ENCODE data around the gene KIAA1217. TPM values are rescaled to one million over a fixed set of nuclear protein-coding genes. Genes with fewer than 3 reads are reported as not detected.

Gene KIAA1217
- total RNA-seq, 4 donors from 2014 or later: 10.1 to 15.9 (median 12.5) TPM

GRCh38 chr10:24452030-24452429 lies 243.1 kb downstream of the KIAA1217 start:
- H3K36me3 ChIP-seq: no peaks in the 10 kb centered on the region
- peak overlapping the region in 1 of 4 donors; percentile 22 for H3K27ac ChIP-seq (replicated peaks in 1 of 4)
- H3K9me3 ChIP-seq: no peaks in the 10 kb centered on the region
- 94% methylated on average over 8 of the region's 8 CpGs for WGBS
- peaks cover 0 to 20% (median 13%) of the 10 kb centered on the region in 4 donors for H3K4me1 ChIP-seq
- H3K4me3 ChIP-seq: no peak overlapping the region
- no peak for TF ChIP-seq CTCF (IDR thresholded peaks at IDR 0.05)
- TF ChIP-seq POLR2AphosphoS5 (IDR thresholded peaks at IDR 0.05): no peak
- intact Hi-C loops (cut with DNase I): no loop called here
- H3K27me3 ChIP-seq: no peaks in the 10 kb centered on the region
- no peak for DNase-seq (ENCODE audit: extremely low spot score)

DNA sequence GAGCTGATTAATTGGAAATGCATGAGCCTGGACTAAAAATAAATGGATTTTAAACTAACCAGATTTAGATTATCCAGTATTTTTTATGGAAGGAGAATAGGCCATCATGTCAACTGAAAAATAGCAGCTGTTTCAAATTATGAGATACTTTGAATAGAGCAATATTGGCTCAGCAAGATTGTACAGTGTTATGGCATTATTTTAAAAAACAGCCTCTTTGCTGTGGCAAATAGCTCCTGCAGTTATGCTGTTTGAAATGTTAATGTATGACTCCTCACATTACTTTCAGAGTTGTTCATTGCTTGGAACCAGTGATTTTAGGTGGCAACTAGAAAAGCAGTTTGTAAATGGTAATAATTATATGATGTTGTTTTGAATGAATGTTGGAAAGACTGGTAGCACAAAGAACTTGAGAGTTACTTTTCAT lies 244.5 kb downstream of the KIAA1217 start:
- peak overlapping the region in 2 of 4 donors; percentile 27 to 39 for H3K27ac ChIP-seq (replicated peaks in 1 of 4)
- no peak for TF ChIP-seq CTCF (IDR thresholded peaks at IDR 0.05)
- TF ChIP-seq EP300 (IDR thresholded peaks at IDR 0.05): no peak
- no peak for TF ChIP-seq POLR2A (IDR thresholded peaks at IDR 0.05; ENCODE audit: low read depth)
- TF ChIP-seq POLR2AphosphoS5 (IDR thresholded peaks at IDR 0.05): no peak
- intact Hi-C loops (cut with DNase I): no loop called here

GRCh38 chr10:24453973-24454372 lies 245.0 kb downstream of the KIAA1217 start:
- Histone ChIP-seq H3K4me3 (no peak overlapping the region), H3K4me1 (peaks cover 0 to 23% (median 6%) of the 10 kb centered on the region in 4 donors), H3K36me3 (no peaks in the 10 kb centered on the region), H3K9me3 (no peaks in the 10 kb centered on the region), H3K27me3 (no peaks in the 10 kb centered on the region), H3K27ac (replicated peaks in 1 of 4) (no peak overlapping the region)
- intact Hi-C loops (cut with DNase I): no loop called here
- no peak for TF ChIP-seq POLR2A (IDR thresholded peaks at IDR 0.05; ENCODE audit: low read depth)
- no peak for TF ChIP-seq EP300 (IDR thresholded peaks at IDR 0.05)
- no peak for TF ChIP-seq CTCF (IDR thresholded peaks at IDR 0.05)
- WGBS: 79% methylated on average over 4 of the region's 4 CpGs
- no peak for DNase-seq (ENCODE audit: extremely low spot score)

More for the DNA sequence above, 244.5 kb downstream of the KIAA1217 start:
- H3K27me3 ChIP-seq: no peaks in the 10 kb centered on the region
- no peaks in the 10 kb centered on the region for H3K36me3 ChIP-seq
- DNase-seq (ENCODE audit: extremely low spot score): no peak
- peaks cover 0 to 29% (median 10%) of the 10 kb centered on the region in 4 donors for H3K4me1 ChIP-seq
- H3K4me3 ChIP-seq: no peak overlapping the region
- H3K9me3 ChIP-seq: no peaks in the 10 kb centered on the region

DNA sequence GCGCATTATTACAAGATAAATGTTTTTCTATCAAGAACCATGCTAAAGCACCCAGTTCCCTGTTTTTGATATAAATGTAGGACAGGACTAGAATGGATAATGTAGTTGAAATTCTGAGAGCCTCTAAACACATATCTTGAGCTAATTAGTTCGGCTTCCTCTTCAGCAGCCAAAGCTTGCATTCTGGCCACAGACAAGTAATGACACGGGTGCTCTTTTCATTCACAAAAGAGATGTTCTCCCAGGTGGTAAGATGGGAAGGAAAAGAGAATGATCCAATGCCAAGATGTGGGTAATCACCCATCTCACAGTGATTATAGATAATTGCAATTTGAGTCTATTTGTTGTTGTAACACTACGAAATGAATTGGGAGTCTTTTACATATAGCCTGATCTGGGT lies 246.5 kb downstream of the KIAA1217 start:
- intact Hi-C loops (cut with DNase I): no loop called here
- H3K27me3 ChIP-seq: no peaks in the 10 kb centered on the region
- peaks cover 0 to 16% (median 6%) of the 10 kb centered on the region in 4 donors for H3K4me1 ChIP-seq
- H3K27ac ChIP-seq (replicated peaks in 1 of 4): peak overlapping the region in 3 of 4 donors; percentile 22 to 31 (median 23)
- no peak overlapping the region for H3K4me3 ChIP-seq
- WGBS: 90% methylated on average over 4 of the region's 4 CpGs
- no peaks in the 10 kb centered on the region for H3K9me3 ChIP-seq
- H3K36me3 ChIP-seq: no peaks in the 10 kb centered on the region
- DNase-seq (ENCODE audit: extremely low spot score): no peak
- no peak for TF ChIP-seq CTCF (IDR thresholded peaks at IDR 0.05)
- no peak for TF ChIP-seq EP300 (IDR thresholded peaks at IDR 0.05)
- TF ChIP-seq POLR2A (IDR thresholded peaks at IDR 0.05; ENCODE audit: low read depth): no peak
- TF ChIP-seq POLR2AphosphoS5 (IDR thresholded peaks at IDR 0.05): no peak

DNA sequence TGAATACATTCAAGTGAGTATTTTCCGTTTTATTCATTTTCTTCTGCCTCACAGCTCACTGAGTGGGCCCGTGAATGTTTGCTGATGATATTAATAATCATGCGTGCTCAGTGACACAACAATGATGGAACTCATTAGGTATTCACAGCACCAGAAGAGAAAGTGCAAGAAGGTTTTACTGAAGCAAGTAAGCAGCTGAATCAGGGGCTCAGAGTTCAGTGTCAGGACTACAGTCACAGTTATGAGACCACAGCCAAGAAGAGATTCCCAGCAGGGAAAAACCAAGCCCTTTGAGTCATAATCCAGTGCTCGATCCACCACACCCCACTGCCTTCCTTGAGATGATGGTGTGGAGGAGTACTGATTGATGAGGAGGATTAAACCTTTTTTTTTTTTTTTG lies 247.4 kb downstream of the KIAA1217 start:
- H3K27ac ChIP-seq (replicated peaks in 1 of 4): peak overlapping the region; percentile 8 to 23 (median 18)
- 55% methylated on average over 4 of the region's 4 CpGs for WGBS
- no peaks in the 10 kb centered on the region for H3K36me3 ChIP-seq
- intact Hi-C loops (cut with DNase I): no loop called here
- H3K4me3 ChIP-seq: no peak overlapping the region
- no peaks in the 10 kb centered on the region for H3K27me3 ChIP-seq
- no peak for TF ChIP-seq POLR2AphosphoS5 (IDR thresholded peaks at IDR 0.05)
- TF ChIP-seq POLR2A (IDR thresholded peaks at IDR 0.05; ENCODE audit: low read depth): no peak
- no peak for TF ChIP-seq CTCF (IDR thresholded peaks at IDR 0.05)
- no peak for TF ChIP-seq EP300 (IDR thresholded peaks at IDR 0.05)
- DNase-seq (ENCODE audit: extremely low spot score): no peak
- H3K9me3 ChIP-seq: no peaks in the 10 kb centered on the region
- peaks cover 0 to 16% (median 6%) of the 10 kb centered on the region in 4 donors for H3K4me1 ChIP-seq

Measured in esophagus muscularis mucosa (tissue), 4 donors.